Skin epidermis (tissue), 12 donors: ENCODE data around the gene GIPC2.
A peak's percentile ranks its signal among the peaks of the same experiment; 100 is the strongest.
"Not testable (repeated sequence)": the region's sequence is repeated elsewhere in the genome, so short reads cannot be mapped to it uniquely, and the experiment has no call there.

Source experiments
- H3K27ac ChIP-seq, 21 experiments: fragments of 200-600 bp; sonication (generic) in 11 of 21; one replicate each; pipeline ENCODE4 v1.5.0; 2020; ENCODE audit warnings: mild to moderate bottlenecking in 3 of 21, inconsistent platforms in 2 of 21, moderate library complexity in 2 of 21
- H3K4me3 ChIP-seq, 7 experiments: fragments of 200-600 bp; sonication (generic) in 2 of 7; one replicate each; pipeline ENCODE4 v1.5.0; 2020; ENCODE audit warnings: inconsistent platforms in 2 of 7, mild to moderate bottlenecking in 2 of 7, moderate library complexity in 1 of 7

Gene GIPC2

DNA sequence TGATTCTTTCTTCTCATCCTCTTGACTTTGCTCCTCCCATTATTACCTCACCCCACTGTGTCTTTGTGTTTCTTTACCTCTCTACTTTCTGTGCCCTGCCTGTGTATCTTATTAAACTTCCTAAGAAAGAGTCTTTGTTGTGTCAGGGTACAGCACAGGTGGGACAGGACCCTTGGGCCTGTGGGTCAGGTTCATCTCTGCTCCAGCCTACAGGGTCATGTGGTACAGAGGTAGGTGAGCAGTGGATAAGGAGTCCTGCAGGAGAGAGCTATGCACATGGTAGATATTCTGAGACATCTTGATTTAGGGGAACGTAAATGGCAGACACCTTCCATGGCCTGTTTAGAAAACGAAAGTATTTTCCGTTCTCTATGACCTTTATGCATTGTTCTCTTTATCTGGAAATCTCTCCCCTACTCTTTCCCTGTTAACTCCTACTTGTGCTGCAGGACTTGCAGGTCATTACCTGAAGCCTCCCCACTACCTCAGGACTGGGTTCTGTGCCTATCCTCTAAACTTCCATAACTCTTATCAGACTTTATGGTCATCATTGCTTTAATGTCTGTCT, 9.9 kb downstream of the GIPC2 start:
- Histone ChIP-seq H3K4me3 (no peak overlapping the region), H3K27ac (no peak overlapping the region)

DNA sequence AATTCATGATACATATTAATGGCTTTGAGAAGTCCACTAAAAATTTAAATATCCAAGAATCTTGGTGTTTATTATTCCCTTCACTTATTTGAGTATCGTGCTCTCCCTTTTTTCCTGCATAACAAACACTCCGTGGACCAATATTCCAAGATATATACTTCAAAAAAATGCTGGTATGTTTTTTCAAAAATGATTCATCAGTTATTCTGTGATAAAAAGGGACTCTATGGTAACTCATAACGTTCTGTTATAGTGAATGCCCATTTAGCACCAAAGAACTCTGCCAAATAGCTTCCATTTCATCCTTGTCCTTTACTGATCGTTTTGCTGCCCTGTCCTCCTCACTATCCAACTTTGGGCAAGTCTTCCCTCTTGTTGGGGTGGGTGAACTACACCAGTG, 12.9 kb downstream of the GIPC2 start:
- no peak overlapping the region for H3K4me3 ChIP-seq
- no peak overlapping the region for H3K27ac ChIP-seq

DNA sequence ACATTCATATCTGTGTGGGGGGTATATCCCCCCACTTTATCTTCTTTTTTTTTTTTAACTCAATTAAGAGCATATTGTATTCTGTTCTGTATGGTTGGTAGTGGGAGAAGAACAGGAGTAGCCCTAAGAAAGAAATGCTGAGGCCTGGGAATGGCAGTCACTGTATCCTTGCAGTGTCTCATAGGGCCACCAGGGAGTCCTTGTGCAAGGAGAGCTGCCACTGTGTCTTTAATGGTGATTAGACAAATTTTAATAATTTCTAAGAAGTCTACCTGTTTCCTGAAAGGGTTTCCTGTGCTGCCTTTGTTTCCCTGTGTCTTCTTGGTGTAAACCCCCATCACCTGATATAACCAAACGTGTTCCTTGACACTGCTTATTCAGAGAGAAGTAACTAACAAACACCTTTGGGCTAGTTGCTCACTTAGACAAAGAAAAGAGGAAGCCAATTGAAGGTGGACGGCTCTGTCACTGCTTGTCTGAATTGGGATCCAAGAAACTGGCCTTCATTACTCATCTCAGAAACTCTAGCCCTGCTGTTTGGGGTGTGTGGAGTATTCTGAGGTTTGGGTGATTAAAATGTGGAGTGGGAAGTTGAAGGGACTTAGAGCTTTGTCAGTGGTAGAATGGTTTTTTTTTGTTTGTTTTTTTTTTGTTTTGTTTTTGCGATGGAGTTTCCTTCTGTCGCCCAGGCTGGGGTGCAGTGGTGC, 15.2 kb downstream of the GIPC2 start:
- no peak overlapping the region for H3K4me3 ChIP-seq
- no peak overlapping the region for H3K27ac ChIP-seq

DNA sequence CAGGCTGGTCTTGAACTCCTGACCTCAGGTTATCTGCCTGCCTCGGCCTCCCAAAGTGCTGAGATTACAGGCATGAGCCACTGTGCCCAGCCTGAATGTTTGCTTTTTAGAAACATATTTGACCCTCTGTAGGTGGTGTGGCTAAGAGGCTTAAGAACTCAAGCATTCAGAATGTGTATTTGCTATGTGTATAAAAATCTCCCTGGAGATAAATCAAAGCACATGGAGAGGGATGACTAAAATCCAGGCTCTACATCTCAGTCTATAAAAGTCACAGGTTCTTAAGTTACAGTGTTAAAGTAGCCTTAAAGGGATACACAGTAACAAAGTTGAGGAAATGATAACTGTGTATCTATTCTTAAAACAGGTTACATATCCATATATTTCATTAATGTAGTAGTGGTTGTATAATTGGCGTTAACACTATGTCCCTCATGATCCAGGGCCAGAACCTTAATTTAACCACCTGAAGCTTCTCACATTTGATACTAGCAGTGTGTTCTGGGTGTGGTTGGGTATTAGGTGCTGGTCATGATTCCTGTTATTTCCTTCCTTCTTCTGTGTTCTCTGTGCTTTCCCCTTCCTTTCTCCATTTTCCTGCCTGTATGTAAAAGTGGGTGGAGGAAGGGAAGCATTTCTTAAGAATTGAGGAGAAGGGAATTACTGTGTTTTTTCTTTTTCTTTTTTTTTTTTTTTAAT, 16.2 kb downstream of the GIPC2 start:
- no peak overlapping the region for H3K4me3 ChIP-seq
- H3K27ac ChIP-seq: peak overlapping the region in 2 of 21 experiments; percentile 6 to 39

DNA sequence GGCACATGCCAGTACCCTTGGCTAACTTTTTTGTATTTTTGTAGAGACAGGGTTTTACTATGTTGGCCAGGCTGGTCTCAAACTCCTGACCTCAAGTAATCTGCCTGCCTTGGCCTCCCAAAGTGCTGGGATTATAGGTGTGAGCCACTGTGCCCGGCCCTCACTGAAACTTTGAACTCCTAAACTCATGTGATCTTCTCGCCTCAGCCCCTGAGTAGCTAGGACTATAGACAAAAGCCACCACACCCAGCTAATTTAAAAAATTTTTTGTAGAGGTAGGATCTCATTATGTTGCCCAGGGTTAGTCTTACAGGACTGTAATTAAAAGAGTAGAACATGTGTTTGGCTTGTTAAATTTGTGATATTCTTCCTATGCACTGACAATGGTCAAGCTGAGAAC, 19.1 kb downstream of the GIPC2 start:
- H3K27ac ChIP-seq, H3K4me3 ChIP-seq: not testable (repeated sequence)

DNA sequence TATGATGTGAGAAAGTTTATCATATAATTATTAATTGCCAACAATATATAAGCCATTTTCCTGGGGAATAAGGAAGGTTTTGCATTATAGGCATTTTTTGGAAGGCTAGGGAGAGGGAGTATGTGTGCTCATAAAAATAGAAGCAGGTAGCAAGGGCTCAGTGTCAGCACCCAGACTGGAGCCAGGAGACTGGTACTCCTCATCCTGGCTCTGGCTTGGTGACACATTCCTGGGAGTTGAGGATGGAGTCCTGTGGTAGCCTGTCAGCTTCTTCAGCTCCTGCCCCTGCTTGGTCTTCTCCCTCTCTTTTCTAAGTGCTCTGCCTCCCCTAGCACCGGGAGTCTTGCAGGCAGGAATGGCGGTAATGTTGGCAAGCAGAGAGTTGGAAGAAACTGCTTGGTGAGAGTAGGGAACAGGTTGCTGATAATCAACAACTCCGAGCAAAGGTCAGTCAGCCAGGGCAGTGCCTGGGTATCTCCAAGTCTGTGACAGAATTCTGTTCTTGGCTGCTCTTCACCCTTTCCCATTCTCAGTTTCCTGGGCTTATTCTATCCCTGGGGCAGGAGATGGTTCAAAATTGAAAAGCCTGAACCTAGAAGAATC, 23.0 kb downstream of the GIPC2 start:
- H3K4me3 ChIP-seq: no peak overlapping the region
- H3K27ac ChIP-seq: no peak overlapping the region

DNA sequence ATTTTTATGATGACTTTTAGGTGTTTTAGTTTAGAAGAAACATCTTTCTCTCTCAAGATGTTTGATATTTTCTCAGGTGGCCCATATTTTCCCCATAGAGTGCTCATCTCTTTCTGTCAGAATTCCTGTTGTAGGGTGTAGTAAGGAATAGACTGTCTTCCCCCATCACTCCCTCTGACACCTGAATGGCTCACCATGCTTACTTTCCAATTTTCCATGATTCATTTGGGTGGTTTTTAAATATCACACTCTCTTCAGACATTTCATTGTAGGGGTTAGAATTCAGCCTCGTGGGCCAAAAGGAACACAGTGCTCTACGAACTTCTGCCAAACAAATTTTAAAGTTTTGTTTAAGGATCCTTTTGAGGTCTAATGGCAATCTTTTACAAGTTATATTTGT, 24.0 kb downstream of the GIPC2 start:
- Histone ChIP-seq H3K4me3 (no peak overlapping the region), H3K27ac (no peak overlapping the region)

DNA sequence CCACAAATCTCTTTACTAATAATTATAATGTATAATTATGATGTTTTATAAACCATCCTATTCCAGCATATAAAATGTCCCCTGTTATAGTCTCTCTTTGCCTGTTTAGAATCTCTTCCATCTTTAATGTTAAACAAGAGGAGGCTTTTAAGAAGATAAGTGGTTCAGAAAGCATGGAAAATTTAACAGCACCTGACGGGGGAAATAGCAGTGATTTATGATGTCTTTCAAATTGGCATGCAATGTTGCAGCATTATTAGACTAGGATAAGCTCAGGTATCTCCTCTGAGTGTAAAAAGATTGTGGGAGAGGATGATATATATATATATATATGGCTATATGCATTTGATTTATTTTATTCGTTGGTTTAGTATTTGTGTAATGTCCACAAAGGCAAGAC, 24.4 kb downstream of the GIPC2 start:
- Histone ChIP-seq H3K27ac (no peak overlapping the region), H3K4me3 (no peak overlapping the region)

DNA sequence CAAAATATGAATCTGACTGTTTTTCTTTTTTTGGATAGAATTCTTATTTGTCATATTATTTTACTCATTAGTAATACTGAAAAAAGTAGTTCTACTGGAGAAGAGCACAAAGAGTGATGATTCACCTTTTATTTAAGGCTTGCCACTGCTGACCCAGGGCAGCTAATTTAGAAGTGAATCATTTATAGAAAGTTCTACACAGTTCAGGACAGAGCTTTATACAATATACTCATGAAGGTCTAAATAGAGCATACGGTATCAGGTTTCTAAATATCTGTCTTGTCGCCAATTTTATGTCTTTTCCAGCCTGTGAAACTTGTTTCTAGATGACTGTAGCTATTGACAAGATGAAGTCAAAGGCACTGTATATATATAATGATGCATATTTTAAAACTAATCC, 25.0 kb downstream of the GIPC2 start:
- Histone ChIP-seq H3K4me3 (no peak overlapping the region), H3K27ac (no peak overlapping the region)

DNA sequence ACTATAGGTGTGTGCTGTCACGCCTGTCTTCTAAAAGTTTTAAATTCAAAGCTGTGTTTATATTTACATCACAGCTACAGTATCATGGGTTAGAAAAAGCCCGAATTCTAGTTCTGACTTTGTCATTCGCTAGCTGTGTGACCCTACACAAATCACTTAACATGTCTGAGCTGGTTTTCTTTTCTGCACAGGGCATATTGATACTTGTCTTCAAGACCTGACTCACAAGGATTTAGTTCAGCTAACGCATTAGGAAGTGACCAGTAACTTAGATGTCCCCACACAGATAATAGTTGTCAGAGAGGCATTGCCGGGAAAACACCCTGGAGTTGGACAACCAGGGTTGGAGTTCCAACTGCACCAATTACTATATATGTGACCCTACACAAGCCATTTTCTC, 25.9 kb downstream of the GIPC2 start:
- Histone ChIP-seq H3K4me3 (no peak overlapping the region), H3K27ac (peak overlapping the region in 1 of 21 experiments; percentile 14)

DNA sequence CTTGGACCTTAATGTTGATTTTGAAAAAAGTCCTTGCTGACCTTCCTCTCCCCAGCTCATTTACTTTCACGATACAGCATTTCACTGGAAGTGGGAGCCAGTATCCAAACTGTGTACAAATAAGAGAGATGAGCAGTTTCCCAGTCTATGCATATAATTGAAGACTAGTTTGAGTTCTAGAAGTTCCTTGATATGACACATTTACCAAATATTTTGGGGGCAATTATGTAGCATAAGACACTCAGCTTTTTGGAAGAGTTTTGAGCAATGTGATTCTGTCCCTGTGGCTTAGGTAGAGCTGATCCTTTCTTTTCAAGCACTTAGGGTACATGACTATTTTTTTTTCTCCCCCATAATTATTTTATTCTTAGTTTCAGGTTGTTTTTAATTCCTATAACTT, 26.4 kb downstream of the GIPC2 start:
- H3K27ac ChIP-seq: peak overlapping the region in 1 of 21 experiments; percentile 33
- no peak overlapping the region for H3K4me3 ChIP-seq

DNA sequence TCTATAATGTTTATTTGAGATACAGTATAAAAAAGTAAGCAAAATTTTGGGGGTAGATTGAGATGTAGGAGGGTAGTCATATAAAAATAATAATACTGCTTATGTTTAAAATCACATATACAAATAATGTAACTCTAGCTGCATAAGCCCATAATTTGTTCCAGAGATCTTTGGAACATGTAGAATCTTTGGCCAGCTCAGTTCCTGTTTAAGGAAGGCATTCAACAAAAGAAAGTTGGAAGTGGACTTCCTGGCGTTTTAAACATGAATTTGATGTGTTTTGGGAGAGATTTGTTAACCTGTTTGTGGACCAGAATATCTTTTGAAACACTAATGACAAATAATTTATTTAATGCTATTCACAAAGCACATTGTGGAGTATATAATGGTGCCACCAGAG, 27.7 kb downstream of the GIPC2 start:
- peak overlapping the region in 1 of 21 experiments; percentile 54 for H3K27ac ChIP-seq
- no peak overlapping the region for H3K4me3 ChIP-seq

DNA sequence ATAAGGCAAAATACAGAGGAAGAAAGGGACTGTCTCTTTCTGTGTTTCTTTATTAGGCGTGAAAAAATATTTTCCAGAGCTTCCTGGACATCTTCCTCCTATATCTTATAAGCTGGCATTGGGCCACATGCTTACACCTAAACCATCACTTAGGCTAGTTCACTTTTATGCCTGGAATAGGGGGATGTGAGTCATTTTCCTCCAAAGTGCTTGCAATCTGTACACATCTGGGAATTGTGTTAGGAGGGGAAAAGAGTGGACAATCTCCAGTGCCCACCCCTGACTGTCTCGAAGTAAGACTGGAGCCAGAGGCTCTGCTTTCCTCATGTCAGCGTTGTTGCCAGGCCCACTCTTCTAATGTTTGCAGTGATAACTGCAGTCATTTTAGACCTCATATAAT, 29.9 kb downstream of the GIPC2 start:
- H3K27ac ChIP-seq: peak overlapping the region in 2 of 21 experiments; percentile 22 to 41
- no peak overlapping the region for H3K4me3 ChIP-seq

DNA sequence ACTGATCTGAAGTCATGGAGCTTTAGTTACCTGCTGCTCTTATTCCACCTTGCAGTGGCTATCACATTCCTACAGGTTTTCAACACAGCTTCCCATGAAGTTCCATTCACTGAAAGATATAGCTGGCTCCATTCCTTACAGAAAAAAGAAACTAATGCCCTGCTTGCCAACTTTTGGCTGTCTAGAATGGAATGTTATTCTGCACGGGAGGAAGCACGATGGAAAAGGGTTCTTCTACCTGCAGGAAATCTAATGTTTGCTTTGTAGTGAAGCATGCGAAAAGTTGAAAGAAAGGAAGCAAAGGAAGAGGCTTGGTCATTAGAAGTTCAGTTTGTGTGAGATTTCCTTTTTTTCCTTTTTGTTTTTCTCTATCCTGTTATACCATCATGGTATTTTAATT, 32.6 kb downstream of the GIPC2 start:
- no peak overlapping the region for H3K27ac ChIP-seq
- H3K4me3 ChIP-seq: no peak overlapping the region

DNA sequence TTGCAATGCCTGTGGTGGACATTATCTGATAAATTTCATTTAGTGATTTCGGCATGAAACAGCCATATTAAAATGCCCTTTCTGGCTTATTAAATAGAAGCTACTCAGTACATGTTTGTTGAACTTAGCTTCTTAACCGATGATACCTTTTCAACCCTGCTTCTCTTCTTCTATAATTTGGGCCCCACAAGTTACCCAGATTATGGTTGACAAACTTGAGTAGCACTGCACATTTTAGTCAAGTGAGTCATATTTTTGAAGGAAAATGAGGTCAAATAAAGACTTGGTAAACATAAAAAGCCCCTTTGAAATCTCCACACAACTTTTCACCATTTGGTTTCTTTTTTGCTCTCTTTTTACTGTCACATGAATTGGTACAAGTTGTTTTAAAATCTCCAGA, 33.8 kb downstream of the GIPC2 start:
- Histone ChIP-seq H3K4me3 (no peak overlapping the region), H3K27ac (peak overlapping the region in 4 of 21 experiments; percentile 21 to 55 (median 46))

DNA sequence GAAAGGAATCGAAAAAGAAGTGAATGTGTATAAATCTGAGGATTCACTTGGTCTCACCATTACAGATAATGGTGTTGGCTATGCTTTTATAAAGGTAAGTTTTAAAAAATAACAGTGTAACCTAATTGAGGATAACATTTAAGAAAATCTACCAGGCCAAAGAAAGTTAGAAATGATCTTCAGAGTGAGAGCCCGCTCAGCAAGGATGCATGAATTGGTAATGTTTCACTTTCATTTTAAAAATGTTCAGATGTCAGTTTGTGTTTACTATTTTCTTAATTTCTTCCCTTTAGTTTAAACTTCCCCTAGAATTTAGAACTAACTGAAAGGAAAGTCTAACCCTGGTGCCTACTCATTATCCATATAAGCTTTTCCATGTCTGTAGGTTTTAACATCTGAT, 35.0 kb downstream of the GIPC2 start:
- peak overlapping the region in 3 of 21 experiments; percentile 10 to 43 (median 25) for H3K27ac ChIP-seq
- H3K4me3 ChIP-seq: no peak overlapping the region

DNA sequence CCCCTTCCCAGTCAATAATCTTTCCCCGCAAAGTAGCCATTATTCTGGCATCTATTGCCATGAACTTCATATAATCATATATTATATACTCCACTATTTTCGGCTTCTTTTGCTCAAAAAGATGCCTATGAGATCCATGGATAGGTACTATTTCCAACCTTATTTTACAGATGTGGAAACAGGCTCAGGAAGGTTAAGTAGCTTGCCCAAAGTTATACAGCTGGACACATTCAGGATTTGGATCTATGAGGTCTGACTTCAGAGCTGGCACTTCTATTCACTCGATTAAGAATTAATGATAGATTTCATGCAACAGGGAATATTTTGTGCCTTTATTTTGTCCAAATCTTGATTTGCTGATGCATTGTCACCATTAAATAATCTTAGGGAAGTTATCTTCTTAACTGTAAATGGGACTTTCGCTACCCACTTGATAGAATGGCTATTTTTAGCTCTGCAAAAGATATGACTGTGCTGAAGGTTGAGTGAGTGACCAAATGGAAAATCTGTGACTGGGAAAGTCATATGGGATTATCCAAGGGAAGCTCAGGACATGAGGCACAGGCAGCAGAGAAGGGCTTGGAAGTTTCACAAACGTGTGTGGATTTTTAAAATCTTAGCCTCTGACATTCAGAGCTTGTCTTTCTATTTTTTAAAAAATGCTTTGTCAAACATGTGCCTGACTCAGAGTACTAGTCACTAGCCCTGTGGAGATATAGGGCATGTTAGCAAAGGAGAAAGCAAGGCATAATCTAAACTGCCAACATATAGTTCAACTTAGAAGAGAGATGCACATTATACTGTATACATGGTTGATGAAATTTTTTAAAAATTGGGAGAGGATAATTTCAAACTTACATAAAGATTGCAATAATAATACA, 36.5 kb downstream of the GIPC2 start:
- Histone ChIP-seq H3K4me3 (no peak overlapping the region), H3K27ac (no peak overlapping the region)

DNA sequence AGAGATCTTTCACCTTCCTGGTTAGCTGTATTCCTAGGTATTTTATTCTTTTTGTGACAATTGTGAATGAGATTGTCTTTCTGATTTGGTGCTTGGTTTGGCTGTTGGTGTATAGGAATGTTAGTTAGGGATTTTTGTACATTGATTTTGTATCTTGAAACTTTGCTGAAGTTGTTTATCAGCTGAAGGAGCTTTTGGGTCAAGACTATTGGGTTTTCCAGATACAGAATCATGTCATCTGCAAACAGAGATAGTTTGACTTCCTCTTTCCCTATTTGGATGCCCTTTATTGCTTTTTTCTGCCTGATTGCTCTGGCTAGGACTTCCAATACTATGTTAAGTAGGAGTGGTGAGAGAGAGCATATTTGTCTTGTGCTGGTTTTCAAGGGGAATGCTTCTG, 38.9 kb downstream of the GIPC2 start:
- not testable (repeated sequence) for H3K27ac ChIP-seq, H3K4me3 ChIP-seq

DNA sequence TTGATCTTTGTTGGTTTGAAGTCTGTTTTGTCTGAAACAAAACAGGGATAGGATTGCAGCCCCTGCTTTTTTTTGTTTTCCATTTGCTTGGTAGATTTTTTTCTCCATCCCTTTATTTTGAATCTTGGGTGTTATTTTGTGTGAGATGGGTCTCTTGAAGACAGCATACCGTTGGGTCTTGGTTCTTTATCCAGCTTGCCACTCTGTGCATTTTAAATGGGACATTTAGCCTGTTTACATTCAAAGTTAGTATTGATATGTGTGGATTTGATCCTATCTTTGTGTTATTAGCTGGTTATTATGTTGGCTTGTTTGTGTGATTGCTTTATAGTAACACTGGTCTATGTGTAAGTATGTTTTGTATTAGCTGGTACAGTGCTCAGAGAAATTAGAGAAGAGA, 40.9 kb downstream of the GIPC2 start:
- no peak overlapping the region for H3K27ac ChIP-seq
- no peak overlapping the region for H3K4me3 ChIP-seq

DNA sequence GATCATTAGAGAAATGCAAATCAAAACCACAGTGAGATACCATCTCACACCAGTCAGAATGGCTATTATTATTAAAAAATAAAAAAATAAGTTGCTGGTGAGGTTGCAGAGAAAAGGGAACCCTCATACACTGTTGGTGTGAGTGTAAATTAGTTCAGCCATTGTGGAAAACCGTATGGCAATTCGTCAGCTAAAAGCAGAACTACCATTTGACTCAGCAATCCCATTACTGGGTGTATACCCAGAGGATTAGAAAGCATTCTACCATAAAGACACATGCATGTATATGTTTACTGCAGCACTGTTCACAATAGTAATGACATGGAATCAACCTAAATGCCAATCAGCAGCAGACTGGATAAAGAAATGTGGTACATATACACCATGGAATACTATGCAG, 42.2 kb downstream of the GIPC2 start:
- no peak overlapping the region for H3K27ac ChIP-seq

More for the DNA sequence above, 42.2 kb downstream of the GIPC2 start:
- no peak overlapping the region for H3K4me3 ChIP-seq
